Measurements from ENCODE around the gene TLE4.

DNA sequence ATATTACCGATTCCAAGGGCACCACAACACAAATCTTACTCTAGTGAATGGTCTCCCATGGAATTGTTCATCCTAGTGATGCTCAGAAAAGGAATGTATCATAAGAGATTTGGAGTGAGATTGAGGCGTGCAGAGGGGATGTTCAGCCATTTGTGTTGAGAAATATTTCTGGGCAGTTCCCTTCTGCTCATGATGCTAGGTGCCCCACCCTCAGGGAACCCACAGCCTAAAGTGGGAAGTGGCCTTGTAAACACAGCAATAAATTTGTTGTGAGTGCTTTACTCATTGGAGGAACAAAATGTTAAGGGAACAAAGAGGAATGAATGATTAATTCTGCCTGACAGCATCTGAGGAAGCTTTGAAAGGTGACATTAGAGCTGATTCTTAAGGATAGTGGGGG, 129.9 kb downstream of the TLE4 start:
- TF ChIP-seq JUND (IDR thresholded peaks at IDR 0.05) (no peak), RFX5 (IDR thresholded peaks at IDR 0.05; ENCODE audit: low read length) (no peak), FOSL2 (IDR thresholded peaks at IDR 0.05; ENCODE audit: borderline replicate concordance, low read depth) (no peak), EP300 (IDR thresholded peaks at IDR 0.05; ENCODE audit: borderline replicate concordance in 1 of 2, low read depth in 1 of 2, low read length in 1 of 2) (no peak), MXI1 (IDR thresholded peaks at IDR 0.05; ENCODE audit: low read depth, low read length) (no peak)
- TF ChIP-seq, protein P1, sequence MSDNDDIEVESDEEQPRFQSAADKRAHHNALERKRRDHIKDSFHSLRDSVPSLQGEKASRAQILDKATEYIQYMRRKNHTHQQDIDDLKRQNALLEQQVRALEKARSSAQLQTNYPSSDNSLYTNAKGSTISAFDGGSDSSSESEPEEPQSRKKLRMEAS (IDR thresholded peaks at IDR 0.05; ENCODE audit: low read depth) = no peak

Measured in SK-N-SH (cell line).